SU-DHL-6 (cell line): ENCODE measurements around the gene KIAA0319L.

Source experiments
- H2AFZ ChIP-seq: fragments of 200-600 bp; sonication (generic); 2 replicates; pipeline ENCODE4 v1.6.1; 2014; ENCODE audit warnings: low read depth, mild to moderate bottlenecking, moderate library complexity, mixed read lengths, antibody characterized with exemption, low read length; ENCODE audit not compliant: severe bottlenecking
- H3F3A ChIP-seq: fragments of 200-600 bp; shearing (Covaris generic); 2 replicates; pipeline ENCODE4 v1.6.0; 2016; ENCODE audit warnings: antibody characterized with exemption, mild to moderate bottlenecking; ENCODE audit not compliant: insufficient read depth
- H3K27ac ChIP-seq: fragments of 200-600 bp; sonication (generic); 2 replicates; pipeline ENCODE4 v1.5.1; 2016; ENCODE audit warnings: low read depth, mild to moderate bottlenecking, low read length, moderate library complexity, mixed read lengths
- H3K27me3 ChIP-seq: fragments of 200-600 bp; sonication (generic), shearing (Covaris generic); 2 replicates; pipeline ENCODE4 v1.6.0; 2014; ENCODE audit warnings: mild to moderate bottlenecking, low read length
- H3K36me3 ChIP-seq: fragments of 200-600 bp; sonication (generic); 2 replicates; pipeline ENCODE4 v1.6.1; 2014; ENCODE audit warnings: mild to moderate bottlenecking, low read length, mixed read lengths
- H3K4me2 ChIP-seq: fragments of 300-600, 200-600 bp; shearing (Covaris generic), sonication (generic); 2 replicates; pipeline ENCODE4 v1.6.0; 2014; ENCODE audit warnings: low read length, low read depth, mild to moderate bottlenecking; ENCODE audit not compliant: poor library complexity, severe bottlenecking
- H3K4me3 ChIP-seq: fragments of 200-600 bp; sonication (generic); 2 replicates; pipeline ENCODE4 v1.5.1; 2014; ENCODE audit warnings: antibody characterized with exemption, low read length, mild to moderate bottlenecking, mixed read lengths; ENCODE audit not compliant: insufficient read depth, poor library complexity, severe bottlenecking
- H3K79me2 ChIP-seq: fragments of 200-600 bp; sonication (generic); 2 replicates; pipeline ENCODE4 v1.6.1; 2014; ENCODE audit warnings: mild to moderate bottlenecking, low read length, moderate library complexity; ENCODE audit not compliant: insufficient read depth
- H3K9ac ChIP-seq: fragments of 200-600 bp; sonication (generic); 2 replicates; pipeline ENCODE4 v1.7.0; 2014; ENCODE audit warnings: mild to moderate bottlenecking, low read length
- H3K9me2 ChIP-seq: fragments of 200-600 bp; sonication (generic); replicated peaks from 2 replicates; pipeline ENCODE4 v1.6.1; 2014; ENCODE audit warnings: low read length; ENCODE audit not compliant: insufficient read depth
- H3K9me3 ChIP-seq: fragments of 200-600 bp; sonication (generic); 2 replicates; pipeline ENCODE4 v1.6.1; 2014; ENCODE audit warnings: low read length, mixed read lengths; ENCODE audit not compliant: insufficient read depth
- H4K20me1 ChIP-seq: fragments of 200-600 bp; sonication (generic); 2 replicates; pipeline ENCODE4 v1.6.1; 2014; ENCODE audit warnings: low read depth, mild to moderate bottlenecking, antibody characterized with exemption, low read length, moderate library complexity, mixed read lengths
- EZH2phosphoT487 ChIP-seq: fragments of 200-600 bp; sonication (generic), shearing (Covaris generic); conservative IDR thresholded peaks from 2 replicates; pipeline ENCODE4 v1.6.1; 2018; ENCODE audit warnings: mild to moderate bottlenecking, antibody characterized with exemption, low read length, moderate library complexity, mixed read lengths
- TF ChIP-seq, protein P1 (sequence below): fragments of 200-600 bp; sonication (generic); IDR thresholded peaks from one replicate; pipeline ENCODE4 v1.5.1; 2017; ENCODE audit warnings: antibody characterized with exemption, mild to moderate bottlenecking, low read length, moderate library complexity; ENCODE audit not compliant: insufficient read depth, poor library complexity, severe bottlenecking

Gene KIAA0319L

DNA sequence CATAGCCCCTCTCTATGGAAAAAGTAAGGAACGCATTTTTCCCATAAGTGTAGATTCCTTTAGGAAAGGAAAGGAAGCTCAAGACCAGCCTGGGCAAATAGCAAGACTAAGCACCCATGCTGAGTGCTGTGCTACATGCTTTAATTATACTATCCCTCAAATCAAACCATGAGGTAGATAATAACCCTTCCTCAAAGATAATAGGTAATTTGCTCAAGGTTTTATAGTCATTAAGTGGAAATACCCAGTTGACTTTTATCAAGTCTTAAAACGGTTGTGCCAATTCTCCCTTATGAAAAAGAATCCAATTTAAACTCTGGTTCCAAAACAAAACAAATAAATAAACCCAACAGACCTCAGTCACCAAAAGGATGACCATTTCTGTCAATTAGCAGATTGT, 3.4 kb downstream of the KIAA0319L start:
- H2AFZ ChIP-seq, result no peak overlapping the region

DNA sequence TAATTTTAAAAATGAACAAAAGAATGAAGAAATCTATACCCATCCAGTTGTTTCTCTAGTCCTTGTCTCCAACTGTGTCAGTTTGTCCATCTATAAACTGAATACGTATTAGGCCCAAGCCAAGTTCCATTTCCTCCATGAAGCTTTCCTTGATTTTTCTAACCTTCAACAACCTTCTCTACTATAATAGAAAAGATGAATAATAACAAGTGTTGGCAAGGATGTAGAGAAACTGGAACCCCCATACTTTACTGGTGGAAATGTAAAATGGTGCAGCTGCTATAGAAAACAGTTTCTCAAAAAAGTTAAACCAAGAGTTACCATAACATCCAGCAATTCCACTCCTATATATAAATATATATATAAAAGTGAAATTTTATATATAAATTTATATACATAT, 10.6 kb downstream of the KIAA0319L start:
- Histone ChIP-seq H3K4me3 (no peak overlapping the region), H3K4me2 (no peak overlapping the region), H2AFZ (no peak overlapping the region), H4K20me1 (no peaks in the 10 kb centered on the region), H3K9me2 (no peaks in the 10 kb centered on the region), H3K27me3 (no peaks in the 10 kb centered on the region), H3K9ac (no peak overlapping the region), H3K27ac (no peak overlapping the region), H3K79me2 (peaks cover 21% of the 10 kb centered on the region; the same call in 1 of the 2 replicates), H3K36me3 (peaks cover 16% of the 10 kb centered on the region; the same call in 1 of the 2 replicates), H3K9me3 (no peaks in the 10 kb centered on the region), H3F3A (no peaks in the 10 kb centered on the region)
- TF ChIP-seq, protein P1, sequence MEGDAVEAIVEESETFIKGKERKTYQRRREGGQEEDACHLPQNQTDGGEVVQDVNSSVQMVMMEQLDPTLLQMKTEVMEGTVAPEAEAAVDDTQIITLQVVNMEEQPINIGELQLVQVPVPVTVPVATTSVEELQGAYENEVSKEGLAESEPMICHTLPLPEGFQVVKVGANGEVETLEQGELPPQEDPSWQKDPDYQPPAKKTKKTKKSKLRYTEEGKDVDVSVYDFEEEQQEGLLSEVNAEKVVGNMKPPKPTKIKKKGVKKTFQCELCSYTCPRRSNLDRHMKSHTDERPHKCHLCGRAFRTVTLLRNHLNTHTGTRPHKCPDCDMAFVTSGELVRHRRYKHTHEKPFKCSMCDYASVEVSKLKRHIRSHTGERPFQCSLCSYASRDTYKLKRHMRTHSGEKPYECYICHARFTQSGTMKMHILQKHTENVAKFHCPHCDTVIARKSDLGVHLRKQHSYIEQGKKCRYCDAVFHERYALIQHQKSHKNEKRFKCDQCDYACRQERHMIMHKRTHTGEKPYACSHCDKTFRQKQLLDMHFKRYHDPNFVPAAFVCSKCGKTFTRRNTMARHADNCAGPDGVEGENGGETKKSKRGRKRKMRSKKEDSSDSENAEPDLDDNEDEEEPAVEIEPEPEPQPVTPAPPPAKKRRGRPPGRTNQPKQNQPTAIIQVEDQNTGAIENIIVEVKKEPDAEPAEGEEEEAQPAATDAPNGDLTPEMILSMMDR, result no peak
- TF ChIP-seq EZH2phosphoT487, result no peak

More for the DNA sequence above, 3.4 kb downstream of the KIAA0319L start:
- Histone ChIP-seq H3K27ac (no peak overlapping the region), H4K20me1 (no peaks in the 10 kb centered on the region), H3K27me3 (no peaks in the 10 kb centered on the region), H3K79me2 (peaks cover 32% of the 10 kb centered on the region), H3K9me3 (no peaks in the 10 kb centered on the region), H3K9me2 (no peaks in the 10 kb centered on the region), H3K4me3 (no peak overlapping the region), H3K4me2 (no peak overlapping the region), H3K36me3 (peaks cover 7% of the 10 kb centered on the region; the same call in 1 of the 2 replicates), H3K9ac (no peak overlapping the region), H3F3A (peaks cover 12% of the 10 kb centered on the region; the same call in 1 of the 2 replicates)
- TF ChIP-seq EZH2phosphoT487, result no peak
- TF ChIP-seq, protein P1, result no peak

DNA sequence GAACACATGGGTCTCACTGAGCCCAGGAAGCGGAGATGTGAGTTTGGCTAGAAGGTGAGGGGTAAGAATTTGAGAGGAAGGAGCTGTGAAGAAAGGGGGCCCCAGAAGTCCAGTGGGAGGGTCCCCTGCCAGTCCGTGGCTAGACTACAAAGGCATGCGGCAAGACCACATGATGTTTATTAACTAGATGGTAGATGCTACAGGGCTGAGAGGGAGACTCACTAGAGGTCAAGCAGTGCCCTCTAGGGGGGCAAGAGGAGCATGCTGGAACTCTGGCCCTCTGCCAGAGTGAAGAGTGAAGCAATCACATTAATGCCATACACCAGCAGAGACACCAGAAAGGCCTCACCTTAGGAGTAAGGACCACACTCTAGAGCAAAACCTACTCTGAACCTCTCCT, 12.2 kb downstream of the KIAA0319L start:
- TF ChIP-seq EZH2phosphoT487, result no peak
- TF ChIP-seq, protein P1, result peak; percentile 15
- Histone ChIP-seq H3K9ac (no peak overlapping the region), H3K27ac (no peak overlapping the region), H2AFZ (no peak overlapping the region), H3K36me3 (peaks cover 9% of the 10 kb centered on the region; the same call in 1 of the 2 replicates), H3K27me3 (no peaks in the 10 kb centered on the region), H3K9me3 (no peaks in the 10 kb centered on the region), H3F3A (no peaks in the 10 kb centered on the region), H3K4me2 (no peak overlapping the region), H3K9me2 (no peaks in the 10 kb centered on the region), H3K4me3 (no peak overlapping the region), H3K79me2 (peaks cover 19% of the 10 kb centered on the region; the same call in 1 of the 2 replicates), H4K20me1 (no peaks in the 10 kb centered on the region)
